ENCODE data around the gene ETV1. TPM values are rescaled to one million over a fixed set of nuclear protein-coding genes. Genes with fewer than 3 reads are reported as not detected.
"Not testable (repeated sequence)": the region's sequence is repeated elsewhere in the genome, so short reads cannot be mapped to it uniquely, and the experiment has no call there.

ETV1 gene
- total and polyA plus RNA-seq, 4 donors: 12.7 to 85.3 (median 45.1) TPM

DNA sequence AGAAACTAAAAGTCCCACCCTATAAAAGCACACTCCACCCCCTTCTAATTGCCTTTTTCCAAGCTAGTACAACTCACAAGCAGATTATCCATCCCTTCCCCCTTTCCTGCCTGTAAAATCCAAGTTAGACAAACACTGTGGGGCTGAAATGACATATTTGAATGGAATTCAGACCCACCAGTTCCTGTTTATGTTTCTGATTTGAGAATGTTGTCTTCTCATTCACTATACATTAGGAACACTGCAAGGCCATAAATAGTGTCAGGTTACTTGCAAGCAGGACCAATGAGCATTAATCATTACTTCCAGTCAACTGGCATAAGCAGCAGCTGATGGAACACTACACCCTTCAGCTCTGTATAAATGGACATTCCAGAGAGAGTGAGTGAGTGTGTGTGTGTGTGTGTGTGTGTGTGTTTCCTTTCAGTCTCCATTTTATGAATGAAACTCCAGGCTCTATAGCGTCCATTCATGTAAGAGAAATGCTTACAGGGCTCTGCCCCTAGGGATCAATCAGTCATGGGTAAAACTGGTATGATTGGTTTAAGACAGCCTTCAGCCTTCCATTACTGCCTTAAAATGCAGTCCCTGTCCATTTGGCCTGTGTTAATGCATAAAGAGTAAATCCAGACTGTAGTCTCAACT lies 69.3 kb downstream of the ETV1 start:
- peak overlapping the region in 1 of 2 donors; percentile 2 for H3K9ac ChIP-seq (ENCODE audit: insufficient read depth in 1 of 2, low read length in 2 of 2)
- H3K36me3 ChIP-seq (ENCODE audit: control insufficient read depth in 4 of 4, insufficient read depth in 4 of 4, low read length in 4 of 4): peaks cover 0 to 9% (median 2%) of the 10 kb centered on the region in 4 donors
- WGBS, 2 donors: 42 to 47% methylated on average over 1 of the region's 1 CpG

DNA sequence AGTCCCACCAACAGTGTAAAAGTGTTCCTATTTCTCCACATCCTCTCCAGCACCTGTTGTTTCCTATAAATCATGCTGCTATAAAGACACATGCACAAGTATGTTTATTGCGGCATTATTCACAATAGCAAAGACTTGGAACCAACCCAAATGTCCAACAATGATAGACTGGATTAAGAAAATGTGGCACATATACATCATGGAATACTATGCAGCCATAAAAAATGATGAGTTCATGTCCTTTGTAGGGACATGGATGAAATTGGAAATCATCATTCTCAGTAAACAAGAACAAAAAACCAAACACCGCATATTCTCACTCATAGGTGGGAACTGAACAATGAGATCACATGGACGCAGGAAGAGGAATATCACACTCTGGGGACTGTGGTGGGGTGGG lies 71.1 kb downstream of the ETV1 start:
- not testable (repeated sequence) for H3K27ac ChIP-seq (ENCODE audit: low read depth in 1 of 2, low read length in 1 of 2); H3K9ac ChIP-seq (ENCODE audit: insufficient read depth in 1 of 2, low read length in 2 of 2); H3K9me3 ChIP-seq (ENCODE audit: control insufficient read depth in 4 of 4, insufficient read depth in 3 of 4, low read length in 3 of 4); H3K36me3 ChIP-seq (ENCODE audit: control insufficient read depth in 4 of 4, insufficient read depth in 4 of 4, low read length in 4 of 4); ATAC-seq (ENCODE audit: insufficient read depth, low FRiP score); H3K27me3 ChIP-seq (ENCODE audit: control insufficient read depth in 3 of 3, insufficient read depth in 3 of 3, low read length in 2 of 3); H3K4me3 ChIP-seq; DNase-seq
- H3K4me1 ChIP-seq (ENCODE audit: control insufficient read depth in 5 of 5, insufficient read depth in 5 of 5, low read length in 5 of 5): peaks cover 0 to 20% (median 8%) of the 10 kb centered on the region in 5 donors
- WGBS, 2 donors: 90 to 91% methylated on average over 3 of the region's 3 CpGs

More for the DNA sequence above, 69.3 kb downstream of the ETV1 start:
- Histone ChIP-seq H3K9me3 (ENCODE audit: control insufficient read depth in 4 of 4, insufficient read depth in 3 of 4, low read length in 3 of 4) (no peaks in the 10 kb centered on the region), H3K4me3 (no peak overlapping the region), H3K27me3 (ENCODE audit: control insufficient read depth in 3 of 3, insufficient read depth in 3 of 3, low read length in 2 of 3) (no peaks in the 10 kb centered on the region), H3K4me1 (ENCODE audit: control insufficient read depth in 5 of 5, insufficient read depth in 5 of 5, low read length in 5 of 5) (peaks cover 0 to 20% (median 8%) of the 10 kb centered on the region in 5 donors), H3K27ac (ENCODE audit: low read depth in 1 of 2, low read length in 1 of 2) (peak overlapping the region in 1 of 2 donors; percentile 56)
- TF ChIP-seq, protein P1, sequence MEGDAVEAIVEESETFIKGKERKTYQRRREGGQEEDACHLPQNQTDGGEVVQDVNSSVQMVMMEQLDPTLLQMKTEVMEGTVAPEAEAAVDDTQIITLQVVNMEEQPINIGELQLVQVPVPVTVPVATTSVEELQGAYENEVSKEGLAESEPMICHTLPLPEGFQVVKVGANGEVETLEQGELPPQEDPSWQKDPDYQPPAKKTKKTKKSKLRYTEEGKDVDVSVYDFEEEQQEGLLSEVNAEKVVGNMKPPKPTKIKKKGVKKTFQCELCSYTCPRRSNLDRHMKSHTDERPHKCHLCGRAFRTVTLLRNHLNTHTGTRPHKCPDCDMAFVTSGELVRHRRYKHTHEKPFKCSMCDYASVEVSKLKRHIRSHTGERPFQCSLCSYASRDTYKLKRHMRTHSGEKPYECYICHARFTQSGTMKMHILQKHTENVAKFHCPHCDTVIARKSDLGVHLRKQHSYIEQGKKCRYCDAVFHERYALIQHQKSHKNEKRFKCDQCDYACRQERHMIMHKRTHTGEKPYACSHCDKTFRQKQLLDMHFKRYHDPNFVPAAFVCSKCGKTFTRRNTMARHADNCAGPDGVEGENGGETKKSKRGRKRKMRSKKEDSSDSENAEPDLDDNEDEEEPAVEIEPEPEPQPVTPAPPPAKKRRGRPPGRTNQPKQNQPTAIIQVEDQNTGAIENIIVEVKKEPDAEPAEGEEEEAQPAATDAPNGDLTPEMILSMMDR (IDR thresholded peaks at IDR 0.05; ENCODE audit: control extremely low read depth, extremely low read depth): no peak
- ATAC-seq (ENCODE audit: insufficient read depth, low FRiP score) (no peak), DNase-seq (peak; percentile 85 to 98 (median 97))

DNA sequence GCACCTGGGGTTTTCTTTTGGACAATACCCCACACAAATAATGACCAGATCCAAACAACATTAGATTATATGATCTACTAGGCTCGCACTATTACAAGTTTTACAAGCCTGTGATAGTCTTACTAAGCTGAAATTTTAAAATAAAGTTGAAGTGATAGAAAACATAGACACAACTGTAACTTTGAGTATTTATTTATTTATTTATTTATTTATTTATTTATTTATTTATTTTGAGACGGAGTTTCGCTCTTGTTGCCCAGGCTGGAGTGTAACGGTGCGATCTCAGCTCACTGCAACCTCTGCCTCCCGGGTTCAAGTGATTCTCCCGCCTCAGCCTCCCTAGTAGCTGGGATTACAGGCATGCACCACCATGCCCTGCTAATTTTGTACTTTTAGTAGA lies 72.4 kb downstream of the ETV1 start:
- 86 to 89% methylated on average over 7 of the region's 7 CpGs for WGBS, 2 donors
- H3K27me3 ChIP-seq (ENCODE audit: control insufficient read depth in 3 of 3, insufficient read depth in 3 of 3, low read length in 2 of 3); DNase-seq; ATAC-seq (ENCODE audit: insufficient read depth, low FRiP score); H3K9ac ChIP-seq (ENCODE audit: insufficient read depth in 1 of 2, low read length in 2 of 2); H3K36me3 ChIP-seq (ENCODE audit: control insufficient read depth in 4 of 4, insufficient read depth in 4 of 4, low read length in 4 of 4); H3K27ac ChIP-seq (ENCODE audit: low read depth in 1 of 2, low read length in 1 of 2); H3K9me3 ChIP-seq (ENCODE audit: control insufficient read depth in 4 of 4, insufficient read depth in 3 of 4, low read length in 3 of 4); H3K4me3 ChIP-seq: not testable (repeated sequence)
- H3K4me1 ChIP-seq (ENCODE audit: control insufficient read depth in 5 of 5, insufficient read depth in 5 of 5, low read length in 5 of 5): peaks cover 0 to 31% (median 8%) of the 10 kb centered on the region in 5 donors

DNA sequence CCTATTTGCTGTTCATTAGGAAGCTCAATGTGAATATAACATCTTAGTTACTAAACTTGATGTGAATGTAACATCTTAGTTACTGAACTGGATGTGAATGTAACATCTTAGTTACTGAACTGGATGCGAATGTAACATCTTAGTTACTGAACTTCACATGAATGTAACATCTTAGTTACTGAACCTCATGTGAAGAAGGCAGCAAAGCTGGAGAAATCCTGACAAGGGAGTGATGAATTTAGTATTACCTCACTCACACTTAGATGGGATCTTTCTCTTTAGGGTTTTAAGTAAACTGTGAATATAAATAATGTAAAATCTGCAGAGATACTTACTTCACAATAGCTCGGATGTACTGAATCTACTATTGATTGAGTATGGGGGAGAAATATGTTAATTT lies 73.6 kb downstream of the ETV1 start:
- Histone ChIP-seq H3K27ac (ENCODE audit: low read depth in 1 of 2, low read length in 1 of 2) (no peak overlapping the region), H3K27me3 (ENCODE audit: control insufficient read depth in 3 of 3, insufficient read depth in 3 of 3, low read length in 2 of 3) (no peaks in the 10 kb centered on the region), H3K4me1 (ENCODE audit: control insufficient read depth in 5 of 5, insufficient read depth in 5 of 5, low read length in 5 of 5) (peaks cover 0 to 31% (median 8%) of the 10 kb centered on the region in 5 donors), H3K36me3 (ENCODE audit: control insufficient read depth in 4 of 4, insufficient read depth in 4 of 4, low read length in 4 of 4) (peaks cover 0 to 4% (median 2%) of the 10 kb centered on the region in 4 donors), H3K4me3 (no peak overlapping the region), H3K9me3 (ENCODE audit: control insufficient read depth in 4 of 4, insufficient read depth in 3 of 4, low read length in 3 of 4) (no peaks in the 10 kb centered on the region), H3K9ac (ENCODE audit: insufficient read depth in 1 of 2, low read length in 2 of 2) (no peak overlapping the region)
- TF ChIP-seq, protein P1 (IDR thresholded peaks at IDR 0.05; ENCODE audit: control extremely low read depth, extremely low read depth): no peak
- 42 to 46% methylated on average over 2 of the region's 2 CpGs for WGBS, 2 donors
- ATAC-seq (ENCODE audit: insufficient read depth, low FRiP score) (no peak), DNase-seq (peak in 1 of 3 donors; percentile 22)
